ENCODE measurements around the gene NYAP1. TPM values are rescaled to one million over a fixed set of nuclear protein-coding genes. Genes with fewer than 3 reads are reported as not detected.
"Not testable (repeated sequence)": the region's sequence is repeated elsewhere in the genome, so short reads cannot be mapped to it uniquely, and the experiment has no call there.

NYAP1 gene
- total RNA-seq, 1 experiment from 2014 or later, result 0.38 TPM

DNA sequence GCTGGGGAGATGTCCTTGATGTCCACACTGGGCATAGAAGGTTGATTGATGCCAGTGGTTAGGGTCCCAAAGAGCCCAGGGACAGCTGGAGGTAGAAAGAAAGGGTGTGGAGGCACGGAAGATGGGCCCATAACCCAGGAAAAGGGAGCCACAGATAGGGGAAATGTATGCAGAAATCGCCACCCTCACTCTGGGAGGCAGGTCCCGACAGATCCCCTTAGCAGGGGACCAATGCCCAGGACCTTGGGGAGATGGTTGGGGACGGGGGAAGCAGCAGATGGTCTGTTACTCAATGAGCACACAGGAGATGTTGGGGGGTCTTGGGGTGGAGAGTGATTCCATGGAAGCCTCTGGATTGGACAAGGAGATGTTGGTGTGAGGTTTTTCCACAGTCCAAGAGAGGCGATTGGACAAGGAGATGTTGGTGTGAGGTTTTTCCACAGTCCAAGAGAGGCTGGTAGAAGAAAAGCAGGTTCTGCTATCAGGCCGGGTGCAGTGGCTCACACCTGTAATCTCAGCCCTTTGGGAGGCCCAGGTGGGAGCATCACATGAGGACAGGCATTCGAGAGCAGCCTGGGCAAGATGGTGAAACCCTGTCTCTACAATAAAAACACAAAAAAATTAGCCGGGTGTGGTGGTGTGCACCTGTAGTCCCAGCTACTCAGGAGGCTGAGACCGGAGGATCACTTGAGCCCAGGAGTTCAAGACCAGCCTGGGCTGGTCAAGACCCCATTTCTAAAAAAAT, 40.5 kb upstream of the NYAP1 start:
- H3K27me3 Mint-ChIP-seq (ENCODE audit: unreplicated experiment), result no peaks in the 10 kb centered on the region
- DNase-seq, result no peak
- H3K36me3 Mint-ChIP-seq (ENCODE audit: insufficient read depth, unreplicated experiment), result no peaks in the 10 kb centered on the region
- no peak overlapping the region for H3K4me3 Mint-ChIP-seq (ENCODE audit: low read depth, unreplicated experiment)
- H3K9me3 Mint-ChIP-seq (ENCODE audit: low read depth, unreplicated experiment), result no peaks in the 10 kb centered on the region
- BruUV-seq (replicated peaks), result no TSS peak
- TF ChIP-seq, protein P1, sequence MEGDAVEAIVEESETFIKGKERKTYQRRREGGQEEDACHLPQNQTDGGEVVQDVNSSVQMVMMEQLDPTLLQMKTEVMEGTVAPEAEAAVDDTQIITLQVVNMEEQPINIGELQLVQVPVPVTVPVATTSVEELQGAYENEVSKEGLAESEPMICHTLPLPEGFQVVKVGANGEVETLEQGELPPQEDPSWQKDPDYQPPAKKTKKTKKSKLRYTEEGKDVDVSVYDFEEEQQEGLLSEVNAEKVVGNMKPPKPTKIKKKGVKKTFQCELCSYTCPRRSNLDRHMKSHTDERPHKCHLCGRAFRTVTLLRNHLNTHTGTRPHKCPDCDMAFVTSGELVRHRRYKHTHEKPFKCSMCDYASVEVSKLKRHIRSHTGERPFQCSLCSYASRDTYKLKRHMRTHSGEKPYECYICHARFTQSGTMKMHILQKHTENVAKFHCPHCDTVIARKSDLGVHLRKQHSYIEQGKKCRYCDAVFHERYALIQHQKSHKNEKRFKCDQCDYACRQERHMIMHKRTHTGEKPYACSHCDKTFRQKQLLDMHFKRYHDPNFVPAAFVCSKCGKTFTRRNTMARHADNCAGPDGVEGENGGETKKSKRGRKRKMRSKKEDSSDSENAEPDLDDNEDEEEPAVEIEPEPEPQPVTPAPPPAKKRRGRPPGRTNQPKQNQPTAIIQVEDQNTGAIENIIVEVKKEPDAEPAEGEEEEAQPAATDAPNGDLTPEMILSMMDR (IDR thresholded peaks at IDR 0.05; ENCODE audit: unreplicated experiment), result no peak
- CTCF ChIA-PET, result no interaction called here
- intact Hi-C loops (cut with micrococcal nuclease; ENCODE audit: unreplicated experiment), result no loop called here
- peak overlapping the region; percentile 53 for H3K27ac Mint-ChIP-seq (ENCODE audit: unreplicated experiment)
- H3K4me1 Mint-ChIP-seq (ENCODE audit: low read depth, unreplicated experiment), result no peaks in the 10 kb centered on the region

DNA sequence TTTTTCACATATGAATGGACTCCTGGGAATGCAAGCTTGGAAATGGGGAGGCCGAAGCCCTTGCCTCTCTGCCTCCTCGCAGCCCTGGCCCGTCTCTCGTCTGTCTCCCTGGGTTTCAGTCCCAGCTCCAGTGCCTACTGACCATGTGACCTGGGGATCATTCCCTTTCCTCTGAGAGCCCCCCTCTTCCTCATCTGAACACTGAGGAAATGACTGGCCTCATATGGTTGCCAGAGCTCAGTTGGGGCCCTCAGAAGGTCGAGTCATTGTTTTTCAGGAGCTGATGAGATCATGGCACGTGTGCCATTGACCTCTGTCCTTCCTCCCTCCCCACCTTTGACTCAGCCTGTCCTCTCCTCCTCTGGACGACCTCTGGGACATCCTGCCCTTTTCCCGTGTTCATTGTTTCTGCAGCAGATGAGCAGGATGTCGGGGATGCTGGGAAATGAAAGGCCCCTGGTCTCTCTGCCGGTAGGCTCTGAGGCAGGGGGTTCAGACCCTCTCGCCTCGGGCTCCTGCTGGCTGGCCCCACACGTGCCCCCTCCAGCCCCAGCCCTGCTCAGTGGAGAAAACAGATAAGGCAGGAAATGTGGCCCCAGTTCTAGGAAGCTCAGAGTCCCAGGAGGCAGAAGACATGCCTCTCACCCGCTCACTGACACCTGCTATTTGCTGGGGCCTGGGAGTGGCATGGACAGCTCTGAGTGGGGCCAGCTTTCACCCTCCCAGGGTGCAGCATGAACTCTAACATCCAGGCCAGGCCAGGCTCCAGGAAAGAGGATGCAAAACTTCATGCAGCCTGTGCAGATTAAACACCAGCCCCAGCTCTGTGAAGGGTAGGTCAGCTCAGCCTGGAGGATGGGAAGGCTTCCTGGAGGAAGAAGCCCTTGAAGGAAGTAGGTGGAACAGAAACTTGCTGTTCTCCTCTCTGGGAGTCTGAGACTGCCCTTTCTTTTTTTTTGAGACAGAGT, 39.1 kb upstream of the NYAP1 start:
- TF ChIP-seq, protein P1 (IDR thresholded peaks at IDR 0.05; ENCODE audit: unreplicated experiment), result no peak
- Mint-ChIP-seq H3K4me3 (ENCODE audit: low read depth, unreplicated experiment) (no peak overlapping the region), H3K4me1 (ENCODE audit: low read depth, unreplicated experiment) (no peaks in the 10 kb centered on the region), H3K27me3 (ENCODE audit: unreplicated experiment) (no peaks in the 10 kb centered on the region), H3K9me3 (ENCODE audit: low read depth, unreplicated experiment) (no peaks in the 10 kb centered on the region), H3K36me3 (ENCODE audit: insufficient read depth, unreplicated experiment) (no peaks in the 10 kb centered on the region), H3K27ac (ENCODE audit: unreplicated experiment) (no peak overlapping the region)
- no peak for DNase-seq
- intact Hi-C loops (cut with micrococcal nuclease; ENCODE audit: unreplicated experiment), result no loop called here
- BruUV-seq (replicated peaks), result no TSS peak
- CTCF ChIA-PET, result no interaction called here

- DNase-seq, result no peak
- H3K9me3 Mint-ChIP-seq (ENCODE audit: low read depth, unreplicated experiment), result no peaks in the 10 kb centered on the region
- H3K27ac Mint-ChIP-seq (ENCODE audit: unreplicated experiment), result no peak overlapping the region
- no peak overlapping the region for H3K4me3 Mint-ChIP-seq (ENCODE audit: low read depth, unreplicated experiment)
- H3K27me3 Mint-ChIP-seq (ENCODE audit: unreplicated experiment), result no peaks in the 10 kb centered on the region
- CTCF ChIA-PET, result no interaction called here
- intact Hi-C loops (cut with micrococcal nuclease; ENCODE audit: unreplicated experiment), result no loop called here
- BruUV-seq (replicated peaks), result no TSS peak
- H3K36me3 Mint-ChIP-seq (ENCODE audit: insufficient read depth, unreplicated experiment), result peaks cover 8% of the 10 kb centered on the region
- H3K4me1 Mint-ChIP-seq (ENCODE audit: low read depth, unreplicated experiment), result no peaks in the 10 kb centered on the region
- TF ChIP-seq, protein P1 (IDR thresholded peaks at IDR 0.05; ENCODE audit: unreplicated experiment), result no peak
These were observed 37.7 kb upstream of the NYAP1 start for GRCh38 chr7:100446040-100446439.

GRCh38 chr7:100447363-100447762, 36.4 kb upstream of the NYAP1 start:
- BruUV-seq (replicated peaks); H3K27me3 Mint-ChIP-seq (ENCODE audit: unreplicated experiment): not testable (repeated sequence)

More at GRCh38 chr7:100447363-100447762, 36.4 kb upstream of the NYAP1 start:
- DNase-seq; H3K4me3 Mint-ChIP-seq (ENCODE audit: low read depth, unreplicated experiment); intact Hi-C loops (cut with micrococcal nuclease; ENCODE audit: unreplicated experiment); H3K27ac Mint-ChIP-seq (ENCODE audit: unreplicated experiment); H3K4me1 Mint-ChIP-seq (ENCODE audit: low read depth, unreplicated experiment); H3K36me3 Mint-ChIP-seq (ENCODE audit: insufficient read depth, unreplicated experiment); H3K9me3 Mint-ChIP-seq (ENCODE audit: low read depth, unreplicated experiment): not testable (repeated sequence)
- CTCF ChIA-PET, result interaction anchor here (0.7 kb wide), 1 partner anchor 352 kb away, joined by 5 read pairs; no protein-coding TSS in a partner anchor
